ENCODE results near the gene SCAMP1.

SCAMP1 gene

GRCh38 chr5:78518365-78519197, 158.2 kb downstream of the SCAMP1 start:
- Histone ChIP-seq H3K4me1 (peaks cover 7% of the 10 kb centered on the region; the same call in 1 of the 2 replicates), H3K9me3 (peaks cover 5% of the 10 kb centered on the region; the same call in 1 of the 2 replicates), H3K4me3 (no peak overlapping the region), H3K4me2 (no peak overlapping the region), H3K9ac (no peak overlapping the region), H4K20me1 (no peaks in the 10 kb centered on the region), H3K27me3 (no peaks in the 10 kb centered on the region), H3K27ac (no peak overlapping the region), H3K36me3 (no peaks in the 10 kb centered on the region)
- no peak for TF ChIP-seq Cebpa-rat (IDR thresholded peaks at IDR 0.05)

- no peak overlapping the region for H3K27ac ChIP-seq
- H4K20me1 ChIP-seq = no peaks in the 10 kb centered on the region
- no peaks in the 10 kb centered on the region for H3K27me3 ChIP-seq
- H3K9me3 ChIP-seq = no peaks in the 10 kb centered on the region
- H3K4me2 ChIP-seq = no peak overlapping the region
- H3K4me3 ChIP-seq = no peak overlapping the region
- H3K36me3 ChIP-seq = no peaks in the 10 kb centered on the region
- H3K4me1 ChIP-seq = peaks cover 7% of the 10 kb centered on the region; the same call in 1 of the 2 replicates
- no peak for TF ChIP-seq Cebpa-rat (IDR thresholded peaks at IDR 0.05)
- no peak overlapping the region for H3K9ac ChIP-seq
Measured at GRCh38 chr5:78519198-78519941, 159.0 kb downstream of the SCAMP1 start.

GRCh38 chr5:78521455-78521854, 161.0 kb downstream of the SCAMP1 start:
- H3K4me1 ChIP-seq = peaks cover 7% of the 10 kb centered on the region; the same call in 1 of the 2 replicates
- H3K27me3 ChIP-seq = no peaks in the 10 kb centered on the region
- no peak overlapping the region for H3K4me2 ChIP-seq
- H3K9me3 ChIP-seq = no peaks in the 10 kb centered on the region
- H3K36me3 ChIP-seq = no peaks in the 10 kb centered on the region
- H3K9ac ChIP-seq = no peak overlapping the region
- no peaks in the 10 kb centered on the region for H4K20me1 ChIP-seq
- H3K4me3 ChIP-seq = no peak overlapping the region
- TF ChIP-seq Cebpa-rat (IDR thresholded peaks at IDR 0.05) = no peak
- no peak overlapping the region for H3K27ac ChIP-seq

- H3K27me3 ChIP-seq = no peaks in the 10 kb centered on the region
- H4K20me1 ChIP-seq = no peaks in the 10 kb centered on the region
- H3K4me2 ChIP-seq = no peak overlapping the region
- no peak overlapping the region for H3K27ac ChIP-seq
- peaks cover 7% of the 10 kb centered on the region; the same call in 1 of the 2 replicates for H3K4me1 ChIP-seq
- no peak overlapping the region for H3K4me3 ChIP-seq
- no peak overlapping the region for H3K9ac ChIP-seq
- H3K9me3 ChIP-seq = no peaks in the 10 kb centered on the region
- no peaks in the 10 kb centered on the region for H3K36me3 ChIP-seq
- TF ChIP-seq Cebpa-rat (IDR thresholded peaks at IDR 0.05) = no peak
Measured at GRCh38 chr5:78522476-78523260, 162.3 kb downstream of the SCAMP1 start.

- no peaks in the 10 kb centered on the region for H3K36me3 ChIP-seq
- no peaks in the 10 kb centered on the region for H3K27me3 ChIP-seq
- H3K9ac ChIP-seq = no peak overlapping the region
- no peaks in the 10 kb centered on the region for H4K20me1 ChIP-seq
- no peak overlapping the region for H3K27ac ChIP-seq
- peaks cover 7% of the 10 kb centered on the region; the same call in 1 of the 2 replicates for H3K4me1 ChIP-seq
- no peaks in the 10 kb centered on the region for H3K9me3 ChIP-seq
- no peak overlapping the region for H3K4me3 ChIP-seq
- no peak overlapping the region for H3K4me2 ChIP-seq
- no peak for TF ChIP-seq Cebpa-rat (IDR thresholded peaks at IDR 0.05)
Measured at GRCh38 chr5:78523314-78524193, 163.1 kb downstream of the SCAMP1 start.

- Histone ChIP-seq H3K4me2 (no peak overlapping the region), H3K4me1 (no peaks in the 10 kb centered on the region), H3K27me3 (no peaks in the 10 kb centered on the region), H3K36me3 (no peaks in the 10 kb centered on the region), H3K9ac (no peak overlapping the region), H4K20me1 (no peaks in the 10 kb centered on the region), H3K27ac (no peak overlapping the region), H3K4me3 (no peak overlapping the region), H3K9me3 (no peaks in the 10 kb centered on the region)
- no peak for TF ChIP-seq Cebpa-rat (IDR thresholded peaks at IDR 0.05)
Measured at GRCh38 chr5:78526049-78526525, 165.7 kb downstream of the SCAMP1 start.

GRCh38 chr5:78527054-78527859, 166.8 kb downstream of the SCAMP1 start:
- Histone ChIP-seq H3K36me3 (no peaks in the 10 kb centered on the region), H3K9me3 (no peaks in the 10 kb centered on the region), H3K27me3 (no peaks in the 10 kb centered on the region), H3K4me2 (no peak overlapping the region), H3K4me1 (no peaks in the 10 kb centered on the region), H3K27ac (no peak overlapping the region), H4K20me1 (no peaks in the 10 kb centered on the region), H3K4me3 (no peak overlapping the region), H3K9ac (no peak overlapping the region)
- no peak for TF ChIP-seq Cebpa-rat (IDR thresholded peaks at IDR 0.05)

- H4K20me1 ChIP-seq = no peaks in the 10 kb centered on the region
- no peak overlapping the region for H3K27ac ChIP-seq
- no peaks in the 10 kb centered on the region for H3K9me3 ChIP-seq
- no peak overlapping the region for H3K9ac ChIP-seq
- no peak overlapping the region for H3K4me2 ChIP-seq
- no peak overlapping the region for H3K4me3 ChIP-seq
- H3K4me1 ChIP-seq = no peaks in the 10 kb centered on the region
- no peak for TF ChIP-seq Cebpa-rat (IDR thresholded peaks at IDR 0.05)
- no peaks in the 10 kb centered on the region for H3K27me3 ChIP-seq
- H3K36me3 ChIP-seq = no peaks in the 10 kb centered on the region
Measured at GRCh38 chr5:78527925-78528324, 167.5 kb downstream of the SCAMP1 start.
